HepG2 (cell line): Measurements from ENCODE around the gene DUSP22. TPM values are rescaled to one million over a fixed set of nuclear protein-coding genes. Genes with fewer than 3 reads are reported as not detected.
"Not testable (repeated sequence)": the region's sequence is repeated elsewhere in the genome, so short reads cannot be mapped to it uniquely, and the experiment has no call there.

Experiments
- ATAC-seq: fragments of 200-7000 bp; cut with Tn5 transposase; 3 replicates; pipeline ENCODE4 v1.9.1; 2020; ENCODE audit warnings: mild to moderate bottlenecking, moderate library complexity
- BruUV-seq: library from RNA; stranded (reverse); fragments of 400-500 nt; replicated peaks from 2 replicates; lab custom pipeline; 2021; lab: Mats Ljungman, UMichigan
- CTCF ChIA-PET: fragments of 300-600 bp; formaldehyde crosslinking; extraction: SDS; loops from one replicate; lab custom pipeline; 2021; ENCODE audit warnings: low total read pairs, inconsistent platforms, low intra/inter-chr PET ratio; lab: Yijun Ruan, JAX
- POLR2A ChIA-PET: fragments of 350-600 bp; sonication (Branson Sonifier 250); formaldehyde crosslinking; loops from one replicate; lab custom pipeline; 2020; ENCODE audit warnings: antibody characterized with exemption, inconsistent platforms; lab: Yijun Ruan, JAX
- DNase-seq: peaks from one replicate; pipeline ENCODE4 v3.0.0-alpha.2; 2015; ENCODE audit warnings: low spot score
- FAIRE-seq: peaks from 3 replicates; lab custom pipeline; 2011; peaks lifted over from hg19 to GRCh38; lab: Jason Lieb, UNC
- H2AFZ ChIP-seq: one replicate; pipeline ENCODE4 v1.6.1; 2011; ENCODE audit warnings: low read length, inconsistent platforms
- H3K27ac ChIP-seq: fragments of 300-600 bp; 3 replicates; pipeline ENCODE4 v1.8.0; 2011; ENCODE audit warnings: mixed run types, mild to moderate bottlenecking, mixed read lengths, low read length, inconsistent platforms; ENCODE audit not compliant: insufficient read depth; ENCODE audit errors: extremely low read length
- H3K27me3 ChIP-seq, 2 experiments: fragments of 200-600 bp in 1 of 2; 2 replicates in 1 of 2; 3 replicates in 1 of 2; pipeline versions ENCODE4 v1.6.0 to v1.8.0; 2011; ENCODE audit warnings: low read length in 2 of 2, mild to moderate bottlenecking in 2 of 2, moderate library complexity in 2 of 2, inconsistent platforms in 1 of 2; ENCODE audit not compliant: insufficient read depth in 2 of 2, control insufficient read depth in 1 of 2
- H3K36me3 ChIP-seq, 2 experiments: fragments of 200-600 bp in 1 of 2; replicated peaks in 1 of 2; 2 replicates in 1 of 2; 3 replicates in 1 of 2; pipeline versions ENCODE4 v1.5.1 to v1.8.0; 2011; ENCODE audit warnings: low read length in 2 of 2, inconsistent platforms in 1 of 2; ENCODE audit not compliant: insufficient read depth in 2 of 2, control insufficient read depth in 1 of 2
- H3K4me1 ChIP-seq: 2 replicates; pipeline ENCODE4 v1.5.1; 2012; ENCODE audit warnings: low read length, inconsistent platforms; ENCODE audit not compliant: insufficient read depth
- H3K4me2 ChIP-seq: 2 replicates; pipeline ENCODE4 v1.6.0; 2011; ENCODE audit warnings: low read depth, low read length, inconsistent platforms
- H3K4me3 ChIP-seq, 3 experiments: fragments of 200-600 bp in 1 of 3; sonication (generic), shearing (Covaris generic) in 1 of 3; replicated peaks in 1 of 3; 2 replicates each; pipeline ENCODE4 v1.5.1; 2011 to 2016; ENCODE audit warnings: low read length in 3 of 3, inconsistent platforms in 2 of 3, low read depth in 2 of 3, mild to moderate bottlenecking in 2 of 3, control low read depth in 1 of 3, mixed read lengths in 1 of 3; ENCODE audit not compliant: insufficient read depth in 1 of 3
- H3K79me2 ChIP-seq: one replicate; pipeline ENCODE4 v1.6.1; 2011; ENCODE audit warnings: low read length, inconsistent platforms; ENCODE audit not compliant: insufficient read depth
- H3K9ac ChIP-seq: 2 replicates; pipeline ENCODE4 v1.6.0; 2011; ENCODE audit warnings: mild to moderate bottlenecking, low read depth, low read length, inconsistent platforms; ENCODE audit not compliant: insufficient read depth
- H3K9me3 ChIP-seq: 2 replicates; pipeline ENCODE4 v1.5.1; 2012; ENCODE audit warnings: mild to moderate bottlenecking, low read length
- H4K20me1 ChIP-seq: 2 replicates; pipeline ENCODE4 v1.6.0; 2011; ENCODE audit warnings: inconsistent platforms, mild to moderate bottlenecking, low read length, moderate library complexity; ENCODE audit not compliant: insufficient read depth
- NFE2L2 ChIP-seq: fragments of 150-350 bp; IDR thresholded peaks from 2 replicates; pipeline ENCODE4 v1.6.1; 2014; ENCODE audit warnings: low read length
- PTBP1 ChIP-seq: fragments of 200-400 bp; formaldehyde crosslinking; IDR thresholded peaks from 2 replicates; pipeline ENCODE4 v1.6.1; 2018; ENCODE audit warnings: low read length, low read depth; ENCODE audit not compliant: poor library complexity, severe bottlenecking
- SAP130 ChIP-seq: IDR thresholded peaks from 2 replicates; pipeline ENCODE4 v1.6.1; 2016; ENCODE audit warnings: low read depth
- TBX3 ChIP-seq: fragments of 450-650 bp; IDR thresholded peaks from 2 replicates; pipeline ENCODE4 v1.6.1; 2017; ENCODE audit warnings: antibody characterized with exemption, mild to moderate bottlenecking, inconsistent platforms, borderline replicate concordance
- ZMAT5 ChIP-seq: sonication (generic); formaldehyde crosslinking; IDR thresholded peaks from 2 replicates; pipeline ENCODE4 v1.5.0; 2020; ENCODE audit warnings: mild to moderate bottlenecking, low read depth, missing genetic modification reagents, borderline replicate concordance
- WGBS: methylation state at CpG from one replicate; pipeline ENCODE4 v1.1.6; 2017; ENCODE audit warnings: low lambda C conversion rate; 5-methylcytosine and 5-hydroxymethylcytosine counted together
- in situ Hi-C: cut with HindIII; loops from 2 replicates; pipeline ENCODE4 v1.10.0; 2017; ENCODE audit warnings: low pct_unique_long_range_greater_than_20kb; ENCODE audit not compliant: extremely low pct_ligation_motif_present
- intact Hi-C: fragments of 100-400 bp; cut with micrococcal nuclease; formaldehyde crosslinking; loops from one replicate; pipeline ENCODE4 v1.10.0; 2022; ENCODE audit not compliant: unreplicated experiment
- polyA plus RNA-seq, 8 experiments: library from polyadenylated mRNA; depleted of rRNA in 3 of 8; stranded (reverse) in 7 of 8; unstranded in 1 of 8; fragments of >200 nt; fragmentation: Illumina TruSeq in 4 of 8; extraction: Trizol in 4 of 8; gene quantifications; 2 replicates each; pipeline versions ENCODE4 v1.2.1 to v1.2.3, GENCODE V29; 2011 to 2016; ENCODE audit warnings: low read depth in 4 of 8, missing spikeins in 1 of 8, mixed read lengths in 1 of 8; ENCODE audit not compliant: insufficient read depth in 1 of 8
- total RNA-seq, 5 experiments: library from RNA; depleted of rRNA; stranded (reverse); fragments of >200 nt; fragmentation: Illumina TruSeq; extraction: Trizol; gene quantifications; 2 replicates each; pipeline ENCODE4 v1.2.3, GENCODE V29; 2016; ENCODE audit warnings: low read depth in 1 of 5

The DUSP22 gene
- total and polyA plus RNA-seq, 2 of the 13 experiments (the other 11 are each of a cell fraction or from before 2014, with no cell fraction given) = 20.2 to 32.8 TPM

- BruUV-seq, H3K79me2 ChIP-seq, H3K4me1 ChIP-seq, H3K9ac ChIP-seq, CTCF ChIA-PET, DNase-seq, H3K36me3 ChIP-seq, H3K27ac ChIP-seq, intact Hi-C loops, H3K9me3 ChIP-seq, ATAC-seq, H3K4me2 ChIP-seq, in situ Hi-C loops, H3K4me3 ChIP-seq, H2AFZ ChIP-seq, POLR2A ChIA-PET, H4K20me1 ChIP-seq, FAIRE-seq: not testable (repeated sequence)
- H3K27me3 ChIP-seq = peaks cover 0 to 12% of the 10 kb centered on the region in 2 experiments; a peak in 2 of 5 replicates
- 50% methylated on average over 6 of the region's 6 CpGs for WGBS
Observed at GRCh38 chr6:248046-248445, 44.2 kb upstream of the DUSP22 start.

- ATAC-seq = no peak
- Histone ChIP-seq H3K4me3 (no peak overlapping the region), H3K36me3 (no peaks in the 10 kb centered on the region), H3K4me1 (peaks cover 5% of the 10 kb centered on the region), H3K9ac (no peak overlapping the region), H2AFZ (no peak overlapping the region), H4K20me1 (no peaks in the 10 kb centered on the region), H3K79me2 (no peaks in the 10 kb centered on the region), H3K4me2 (no peak overlapping the region), H3K27me3 (peaks cover 1 to 16% of the 10 kb centered on the region in 2 experiments; a peak in 3 of 5 replicates), H3K27ac (no peak overlapping the region), H3K9me3 (no peaks in the 10 kb centered on the region)
- no TSS peak for BruUV-seq
- in situ Hi-C loops = no loop called here
- TF ChIP-seq TBX3 (no peak), SAP130 (no peak), NFE2L2 (no peak), PTBP1 (no peak), ZMAT5 (CRISPR knock-in tag) (no peak)
- no peak for DNase-seq
- intact Hi-C loops = no loop called here
- POLR2A ChIA-PET = no interaction called here
- FAIRE-seq = no peak
- CTCF ChIA-PET = no interaction called here
Observed at GRCh38 chr6:250676-251075, 41.6 kb upstream of the DUSP22 start.
